GM21723 (cell line): ENCODE results near the gene EPS15.
"Not testable (repeated sequence)": the region's sequence is repeated elsewhere in the genome, so short reads cannot be mapped to it uniquely, and the experiment has no call there.

Experiments
- ATAC-seq: cut with Tn5 transposase; IDR thresholded peaks from one replicate; pipeline ENCODE4 v1.9.1; 2021; ENCODE audit warnings: mild to moderate bottlenecking, moderate library complexity; ENCODE audit not compliant: unreplicated experiment

Gene EPS15

DNA sequence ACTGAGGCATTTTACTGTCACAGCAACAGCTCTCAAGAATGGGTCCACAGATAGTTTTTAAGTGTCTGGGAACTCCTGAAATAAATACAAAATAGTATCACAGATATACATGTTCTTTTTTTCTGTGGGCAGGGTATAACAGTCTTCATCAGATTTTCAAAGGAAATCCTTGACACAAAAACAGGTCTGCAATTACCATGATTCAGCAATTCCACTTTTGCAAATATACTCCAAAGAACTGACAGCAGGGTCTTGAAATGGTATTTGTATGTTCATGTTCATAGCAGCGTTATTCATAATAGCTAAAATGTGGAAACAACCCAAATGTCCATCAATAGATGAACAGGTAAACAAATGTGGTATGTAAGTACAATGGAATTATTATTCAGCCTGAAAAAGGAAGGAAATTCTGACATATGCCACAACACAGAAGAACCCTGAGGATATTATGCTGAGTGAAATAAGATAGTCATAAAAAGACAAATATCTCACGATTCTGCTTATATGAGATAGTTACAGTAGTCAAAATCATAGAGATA, 85.0 kb downstream of the EPS15 start:
- no peak for ATAC-seq

- no peak for ATAC-seq
These were observed 85.6 kb downstream of the EPS15 start for GRCh38 chr1:51433269-51433971.

DNA sequence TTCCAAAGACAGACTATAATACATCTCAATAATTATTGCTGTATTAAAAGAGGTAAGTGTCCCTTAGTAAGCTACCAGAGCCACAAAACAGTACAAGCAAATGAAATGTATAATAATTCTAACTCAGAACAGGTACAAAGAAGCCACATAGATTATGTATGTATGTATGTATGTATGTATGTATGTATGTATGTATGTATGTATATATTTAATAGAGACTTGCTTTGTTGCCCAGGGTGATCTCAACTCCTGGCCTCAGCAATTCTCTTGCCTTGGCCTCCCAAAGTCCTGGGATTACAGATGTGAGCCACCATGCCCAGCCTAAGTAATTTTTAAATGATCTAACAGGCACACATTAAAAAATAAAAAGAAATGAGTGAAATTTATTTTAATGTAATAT, 86.9 kb downstream of the EPS15 start:
- ATAC-seq, result no peak

GRCh38 chr1:51427438-51427837, 91.6 kb downstream of the EPS15 start:
- ATAC-seq, result no peak

DNA sequence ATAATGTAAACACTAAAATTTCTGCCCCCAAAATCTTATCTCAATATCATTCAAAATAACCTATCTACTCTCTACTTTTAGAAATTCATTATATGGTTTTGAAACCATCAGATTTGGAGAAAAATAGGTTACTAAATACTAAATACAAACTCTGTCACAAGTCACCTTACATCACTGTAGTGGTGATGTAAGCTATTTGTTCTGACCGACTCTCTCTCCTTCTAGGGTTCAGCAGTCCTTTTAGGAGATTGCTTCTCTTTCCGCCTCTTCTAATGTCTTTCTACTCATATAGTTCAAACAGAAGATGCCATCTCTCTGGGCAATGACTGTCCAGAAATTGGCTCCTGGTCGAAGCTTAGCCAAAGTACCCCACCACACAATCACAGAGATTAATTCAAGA, 93.1 kb downstream of the EPS15 start:
- ATAC-seq, result no peak

DNA sequence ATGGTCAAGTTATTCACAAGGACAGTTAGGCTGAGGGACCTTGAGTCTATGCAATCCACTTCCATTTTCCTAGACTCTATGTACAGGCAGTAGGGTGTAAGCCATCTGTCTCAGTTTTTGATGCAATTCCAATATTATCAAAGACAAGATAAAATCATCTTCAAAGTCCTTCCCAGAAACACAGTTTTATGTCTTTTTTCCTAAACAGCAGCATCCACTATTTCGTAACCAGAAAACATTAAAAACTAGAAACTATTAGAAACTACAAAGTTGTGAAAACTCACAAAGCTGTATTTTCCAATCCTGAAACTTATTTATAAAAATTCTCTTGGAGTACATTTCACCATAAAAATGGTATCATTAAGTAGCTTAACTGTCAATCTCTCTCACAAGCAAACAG, 93.8 kb downstream of the EPS15 start:
- no peak for ATAC-seq

GRCh38 chr1:51423073-51423821, 95.8 kb downstream of the EPS15 start:
- ATAC-seq, result no peak

DNA sequence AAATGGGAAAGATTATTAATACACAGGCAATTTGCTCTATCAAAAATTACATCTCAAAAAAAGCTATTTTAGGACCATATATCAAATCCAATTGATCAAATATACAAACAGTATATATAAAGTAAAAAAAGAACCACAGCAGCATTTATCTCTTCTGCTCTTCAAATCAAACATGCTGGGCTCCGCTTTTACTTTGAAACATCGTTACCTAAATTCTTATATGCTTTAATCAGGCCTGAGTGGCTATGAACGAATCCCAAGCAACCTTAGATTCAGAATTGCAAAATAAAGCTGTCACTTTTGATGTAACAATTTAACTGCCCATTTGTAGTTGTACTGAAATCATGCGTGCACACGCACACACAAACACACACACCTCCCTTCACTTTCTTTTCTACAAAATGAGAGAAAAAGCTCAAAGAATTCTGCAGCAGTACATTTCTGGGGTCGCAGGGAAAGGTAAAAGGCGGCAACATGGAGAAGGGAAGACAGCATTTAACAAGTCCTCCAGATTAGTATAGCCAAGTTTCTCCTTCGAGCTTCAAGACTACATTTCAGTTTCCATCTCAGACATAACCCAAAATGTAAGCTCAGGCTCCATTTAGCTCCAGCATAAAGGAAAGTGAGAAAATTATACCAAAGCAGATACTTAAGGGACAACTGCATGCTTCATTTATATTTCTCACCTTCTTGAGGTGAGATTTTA, 96.5 kb downstream of the EPS15 start:
- ATAC-seq, result no peak

GRCh38 chr1:51421964-51422363, 97.1 kb downstream of the EPS15 start:
- no peak for ATAC-seq

DNA sequence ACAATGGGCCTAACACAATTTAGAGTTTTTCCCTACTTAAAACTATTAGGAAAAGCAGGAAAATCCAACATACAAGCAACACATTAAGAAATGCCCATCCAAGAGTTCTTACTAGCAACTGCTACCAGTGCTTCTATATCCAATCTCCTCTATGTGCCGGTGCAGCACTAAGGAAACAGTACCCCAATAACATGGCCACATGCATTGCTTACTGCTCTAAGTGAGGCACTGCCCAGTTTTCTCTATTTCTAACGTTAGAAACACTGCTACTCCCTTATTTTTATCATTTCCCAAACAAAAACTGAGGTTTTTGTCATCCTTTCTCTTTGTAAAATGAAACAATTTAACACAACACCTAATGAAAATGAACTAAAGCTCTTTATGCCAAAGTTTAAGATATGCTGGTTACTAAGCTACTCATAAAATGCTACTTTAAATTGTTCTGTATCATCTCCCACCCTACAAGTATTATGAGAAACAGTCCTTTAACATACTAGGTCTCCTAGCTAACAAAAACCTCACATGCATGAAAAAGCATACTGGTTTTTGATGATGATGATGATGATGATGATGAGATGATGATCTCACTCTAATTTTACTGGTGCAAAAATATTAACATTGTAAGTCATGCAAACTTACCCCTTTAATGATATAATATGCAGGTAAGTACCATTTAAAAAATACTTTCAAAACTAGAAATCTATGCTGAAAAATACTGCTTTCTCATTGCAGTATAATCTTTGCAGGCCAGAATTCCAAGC, 98.0 kb downstream of the EPS15 start:
- no peak for ATAC-seq

- ATAC-seq, result no peak
These were observed 100.6 kb downstream of the EPS15 start for GRCh38 chr1:51418384-51418959.

- ATAC-seq, result no peak
These were observed 101.3 kb downstream of the EPS15 start for GRCh38 chr1:51417496-51418383.

DNA sequence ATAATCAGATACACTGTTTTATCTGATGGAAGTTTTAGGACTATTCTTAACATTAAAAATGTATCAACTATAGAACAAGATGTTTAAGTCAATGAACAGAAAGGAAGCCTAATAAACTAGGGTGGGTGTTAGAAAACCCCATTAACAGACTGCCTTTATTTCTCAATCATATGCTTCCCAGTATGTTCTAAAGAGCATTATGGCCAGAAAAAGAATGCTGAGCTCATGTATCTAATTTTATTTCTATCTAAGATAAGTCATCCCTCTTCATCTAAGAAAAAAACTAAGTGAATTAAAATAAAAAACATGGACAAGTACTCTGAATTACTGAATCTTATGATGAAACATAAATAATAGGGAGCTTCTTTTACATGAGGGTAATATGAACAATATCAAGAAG, 102.2 kb downstream of the EPS15 start:
- no peak for ATAC-seq

DNA sequence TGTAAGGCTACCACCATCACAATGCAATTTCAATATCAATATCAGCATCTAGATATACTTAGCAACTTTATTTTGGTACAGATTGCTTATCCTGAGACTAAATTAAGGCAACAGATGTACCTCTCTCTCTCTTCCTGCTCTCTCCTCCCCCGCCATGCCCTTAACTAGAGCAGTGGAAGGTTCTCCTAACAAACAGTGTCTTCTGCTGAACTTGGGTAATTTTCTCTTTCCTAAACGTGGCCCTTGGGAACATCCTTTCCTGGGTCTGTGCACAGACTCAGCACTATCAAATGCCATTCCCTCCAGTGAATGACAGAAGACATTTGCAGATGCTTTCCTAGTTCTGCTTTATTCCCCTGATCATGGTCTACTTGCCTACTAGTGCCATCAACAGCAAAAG, 103.1 kb downstream of the EPS15 start:
- ATAC-seq, result no peak

GRCh38 chr1:51414811-51415210, 104.3 kb downstream of the EPS15 start:
- ATAC-seq, result no peak

DNA sequence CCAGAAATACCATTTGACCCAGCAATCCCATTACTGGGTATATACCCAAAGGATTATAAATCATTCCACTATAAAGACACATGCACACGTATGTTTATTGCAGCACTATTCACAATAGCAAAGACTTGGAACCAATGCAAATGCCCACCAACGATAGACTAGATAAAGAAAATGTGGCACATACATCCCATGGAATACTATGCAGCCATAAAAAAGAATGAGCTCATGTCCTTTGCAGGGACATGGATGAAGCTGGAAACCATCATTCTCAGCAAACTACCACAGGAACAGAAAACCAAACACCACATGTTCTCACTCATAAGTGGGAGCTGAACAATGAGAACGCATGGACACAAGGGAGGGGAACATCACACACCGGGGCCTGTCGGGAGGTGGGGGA, 107.2 kb downstream of the EPS15 start:
- not testable (repeated sequence) for ATAC-seq

DNA sequence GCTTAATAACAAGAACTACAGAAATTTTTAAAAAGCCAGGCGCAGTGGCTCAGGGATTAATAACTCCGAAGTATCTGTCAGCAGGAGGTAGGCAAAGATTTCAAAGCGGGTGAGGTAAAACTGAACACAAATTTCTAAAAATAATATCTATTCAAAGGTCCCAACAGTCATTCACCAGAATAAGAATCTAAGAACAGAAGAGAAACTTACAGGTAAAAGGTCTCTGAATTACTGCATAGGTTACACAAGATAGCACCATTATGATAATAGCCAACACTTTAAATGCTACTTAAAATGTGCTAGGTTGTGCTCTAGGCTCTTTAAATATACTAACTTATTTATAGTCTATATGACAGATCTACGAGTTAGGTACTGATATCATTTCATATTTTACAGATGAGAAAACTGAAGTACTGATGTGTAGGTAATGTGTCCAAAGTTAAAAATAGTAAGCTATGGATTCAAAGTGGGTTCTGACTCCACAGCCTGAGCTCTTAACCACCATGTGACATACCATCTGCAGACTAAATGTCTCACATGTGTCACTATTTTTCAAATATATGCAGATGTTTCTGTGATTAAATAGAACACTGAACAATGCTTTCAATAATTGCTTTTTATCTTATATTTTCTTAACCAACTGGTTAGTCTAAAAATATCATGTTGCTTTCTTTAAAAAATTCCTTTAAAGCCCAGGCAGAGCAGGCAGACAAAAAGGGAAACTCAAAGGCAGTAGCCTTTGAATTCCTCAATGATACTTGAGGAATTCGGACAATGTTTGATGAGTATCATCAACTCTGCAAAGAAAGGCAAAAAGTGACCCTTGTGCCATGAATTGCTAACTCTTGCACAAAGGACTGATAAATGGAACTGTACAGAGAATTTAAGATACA, 108.3 kb downstream of the EPS15 start:
- ATAC-seq, result no peak

- ATAC-seq, result not testable (repeated sequence)
These were observed 109.1 kb downstream of the EPS15 start for GRCh38 chr1:51409755-51410541.
